Measurements from ENCODE around the gene PNPLA7. TPM values are rescaled to one million over a fixed set of nuclear protein-coding genes. Genes with fewer than 3 reads are reported as not detected.

Gene PNPLA7
- total and polyA plus RNA-seq, 2 of the 8 experiments (the other 6 are each of a cell fraction or from before 2014, with no cell fraction given), result 0.35 to 0.47 TPM

GRCh38 chr9:137449931-137450538 is 100.2 kb downstream of the PNPLA7 start (continued):
- TF ChIP-seq MAFK (IDR thresholded peaks at IDR 0.05; ENCODE audit: low read depth, low read length) (no peak), POLR2AphosphoS5 (IDR thresholded peaks at IDR 0.05; ENCODE audit: low read depth, low read length) (no peak), CREB1 (IDR thresholded peaks at IDR 0.05) (no peak)

Measured in H1 (cell line).